GM18499 (cell line): ENCODE data around the gene KCNJ6.
"Not testable (repeated sequence)": the region's sequence is repeated elsewhere in the genome, so short reads cannot be mapped to it uniquely, and the experiment has no call there.

Source experiments
- ATAC-seq: cut with Tn5 transposase; IDR thresholded peaks from one replicate; pipeline ENCODE4 v1.9.1; 2021; ENCODE audit warnings: moderate number of reproducible peaks; ENCODE audit not compliant: insufficient read depth, unreplicated experiment

KCNJ6 gene

DNA sequence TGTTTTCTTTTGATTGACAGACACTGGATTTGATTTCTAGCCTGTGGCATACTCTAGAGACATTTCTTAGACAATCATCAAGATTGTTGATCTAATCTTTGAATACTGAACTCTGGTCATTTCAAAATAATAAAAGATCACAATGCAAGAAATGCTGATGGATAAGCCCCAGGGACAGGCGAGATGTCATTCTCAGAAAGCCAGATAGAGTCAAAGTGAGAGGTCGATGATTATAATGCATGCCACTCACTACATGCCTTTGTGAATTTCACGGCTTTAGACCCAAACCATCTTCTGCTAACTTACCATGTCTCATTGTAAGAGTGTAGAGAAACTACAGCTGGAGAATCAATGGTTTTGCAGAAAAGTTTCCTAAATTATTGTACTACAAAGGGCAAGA, 292.6 kb downstream of the KCNJ6 start:
- no peak for ATAC-seq

GRCh38 chr21:37623183-37623582, 293.1 kb downstream of the KCNJ6 start:
- ATAC-seq = no peak

DNA sequence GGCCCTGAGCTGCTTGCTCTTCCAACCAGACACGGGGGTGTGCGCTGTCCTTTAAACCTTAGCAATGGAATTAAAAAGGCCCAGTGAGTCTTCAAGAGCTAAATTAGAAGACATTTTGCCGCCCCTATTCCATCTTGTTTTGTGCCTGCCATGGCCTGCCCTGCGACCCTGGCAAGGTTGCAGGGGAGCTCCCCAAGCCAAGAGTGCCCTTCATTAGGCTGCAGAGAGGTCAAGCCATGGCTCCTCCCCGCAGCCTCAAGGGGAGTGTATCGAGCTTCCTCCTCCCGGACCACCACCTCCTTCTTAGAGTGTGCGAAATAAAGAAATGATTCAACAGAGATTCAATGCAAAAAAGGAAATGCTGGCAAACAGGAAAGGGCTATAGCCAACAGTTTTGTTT, 293.5 kb downstream of the KCNJ6 start:
- no peak for ATAC-seq

DNA sequence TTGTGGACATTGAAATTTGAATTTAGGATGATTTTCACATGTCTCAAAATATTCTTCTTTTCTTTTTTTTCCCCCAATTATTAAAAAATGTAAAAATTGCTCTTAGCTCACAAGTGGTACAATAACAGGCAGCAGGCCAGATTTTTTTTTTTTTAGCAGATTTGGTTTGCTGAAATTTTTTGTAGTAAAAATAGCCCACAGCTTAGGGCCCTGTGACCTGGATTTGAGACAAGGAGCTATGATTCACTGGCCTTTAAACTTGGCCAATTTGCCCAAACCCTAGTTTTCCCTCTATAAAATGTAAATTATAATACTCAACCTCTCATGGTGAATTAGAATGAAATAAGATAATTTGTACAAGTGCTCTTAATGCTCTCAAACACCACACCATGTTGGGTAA, 295.9 kb downstream of the KCNJ6 start:
- ATAC-seq = no peak

- no peak for ATAC-seq
Measured at GRCh38 chr21:37619464-37619974, 296.7 kb downstream of the KCNJ6 start.

- no peak for ATAC-seq
Measured at GRCh38 chr21:37618081-37618480, 298.2 kb downstream of the KCNJ6 start.

GRCh38 chr21:37615962-37616361, 300.3 kb downstream of the KCNJ6 start:
- no peak for ATAC-seq

DNA sequence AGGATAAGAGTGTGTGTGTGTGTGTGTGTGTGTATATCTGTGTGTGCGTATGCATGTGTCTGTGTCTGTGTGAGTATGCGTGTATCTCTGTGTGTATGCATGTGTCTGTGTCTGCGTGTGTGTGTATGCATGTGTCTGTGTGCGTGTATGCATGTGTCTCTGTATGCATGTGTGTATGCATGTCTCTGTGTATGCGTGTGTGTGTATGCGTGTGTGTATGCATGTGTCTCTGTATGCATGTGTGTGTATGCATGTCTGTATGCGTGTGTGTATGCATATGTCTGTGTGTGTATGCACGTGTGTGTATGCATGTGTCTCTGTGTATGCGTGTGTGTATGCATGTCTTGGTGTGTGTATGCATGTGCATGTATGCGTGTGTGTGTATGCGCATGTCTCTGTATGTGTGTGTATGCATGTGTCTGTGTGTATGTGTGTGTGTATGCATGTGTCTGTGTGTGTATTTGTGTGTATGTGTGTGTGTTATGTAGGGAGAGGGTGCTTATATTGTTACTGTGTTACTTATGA, 301.8 kb downstream of the KCNJ6 start:
- no peak for ATAC-seq

GRCh38 chr21:37607081-37607480, 309.2 kb downstream of the KCNJ6 start:
- ATAC-seq = no peak

GRCh38 chr21:37606549-37606948, 309.7 kb downstream of the KCNJ6 start:
- ATAC-seq = no peak

GRCh38 chr21:37605006-37605405, 311.3 kb downstream of the KCNJ6 start:
- no peak for ATAC-seq

- ATAC-seq = no peak
Measured at GRCh38 chr21:37603129-37603528, 313.1 kb downstream of the KCNJ6 start.

GRCh38 chr21:37601915-37602314, 314.3 kb downstream of the KCNJ6 start:
- no peak for ATAC-seq

DNA sequence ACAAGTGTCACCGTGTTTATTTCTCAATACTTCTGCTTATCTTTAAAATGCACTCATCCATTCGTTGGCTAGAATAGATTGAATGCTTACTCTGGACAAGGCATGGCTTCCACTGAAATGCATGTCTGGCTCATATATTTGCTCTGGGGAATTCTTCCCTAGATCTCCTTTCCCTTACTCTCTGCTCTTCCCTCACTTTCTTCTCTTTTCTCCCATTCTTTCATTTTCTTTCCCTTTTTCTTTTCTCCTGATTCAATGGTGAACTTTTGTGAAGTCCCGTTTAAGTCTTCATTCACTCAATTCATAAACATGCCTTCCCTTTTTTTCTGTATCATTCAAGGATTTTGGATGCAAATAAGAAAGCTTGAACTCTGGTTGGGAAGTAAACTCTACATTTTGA, 315.2 kb downstream of the KCNJ6 start:
- no peak for ATAC-seq

DNA sequence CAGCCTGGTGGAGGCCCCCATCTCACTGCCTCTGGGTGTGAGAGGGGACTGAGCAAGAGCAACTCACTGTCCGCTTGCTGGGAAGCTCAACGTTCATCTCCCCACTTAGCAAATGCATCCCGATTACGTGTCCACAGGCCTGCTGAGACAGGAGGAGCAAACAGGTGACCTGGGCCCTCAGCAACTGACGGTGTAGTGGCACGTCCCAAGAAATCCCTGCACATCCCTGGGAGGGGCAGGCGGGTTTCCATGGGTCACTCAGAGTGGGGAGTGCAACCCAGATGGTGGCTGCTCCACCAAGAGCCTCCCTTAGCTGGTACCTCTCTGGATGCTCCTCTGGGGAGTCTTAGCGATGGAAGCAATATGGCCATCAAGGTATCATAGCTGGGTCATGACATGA, 320.3 kb downstream of the KCNJ6 start:
- no peak for ATAC-seq

- no peak for ATAC-seq
Measured at GRCh38 chr21:37594472-37594951, 321.7 kb downstream of the KCNJ6 start.

GRCh38 chr21:37593740-37594471, 322.4 kb downstream of the KCNJ6 start:
- no peak for ATAC-seq

DNA sequence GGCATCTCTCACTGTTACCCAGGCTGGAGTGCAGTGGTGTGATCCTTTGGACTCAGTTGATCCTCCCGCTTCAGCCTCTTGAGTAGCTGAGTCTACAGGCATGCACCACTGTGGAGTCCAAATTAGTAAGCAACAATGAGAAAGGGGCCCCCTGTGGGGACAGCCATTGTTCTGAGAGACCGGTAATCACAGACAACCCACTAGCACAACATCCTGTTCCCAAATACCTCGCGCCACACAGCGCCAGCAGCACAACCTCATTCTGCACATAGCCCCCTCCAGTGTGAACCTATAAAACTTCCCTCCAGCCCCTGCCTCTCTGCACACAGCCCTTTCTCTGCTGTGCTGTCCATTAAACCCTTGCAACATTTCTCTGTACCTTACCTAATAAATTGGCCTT, 323.2 kb downstream of the KCNJ6 start:
- ATAC-seq = no peak

GRCh38 chr21:37592496-37592895, 323.8 kb downstream of the KCNJ6 start:
- ATAC-seq = no peak

GRCh38 chr21:37591994-37592393, 324.3 kb downstream of the KCNJ6 start:
- ATAC-seq = not testable (repeated sequence)

DNA sequence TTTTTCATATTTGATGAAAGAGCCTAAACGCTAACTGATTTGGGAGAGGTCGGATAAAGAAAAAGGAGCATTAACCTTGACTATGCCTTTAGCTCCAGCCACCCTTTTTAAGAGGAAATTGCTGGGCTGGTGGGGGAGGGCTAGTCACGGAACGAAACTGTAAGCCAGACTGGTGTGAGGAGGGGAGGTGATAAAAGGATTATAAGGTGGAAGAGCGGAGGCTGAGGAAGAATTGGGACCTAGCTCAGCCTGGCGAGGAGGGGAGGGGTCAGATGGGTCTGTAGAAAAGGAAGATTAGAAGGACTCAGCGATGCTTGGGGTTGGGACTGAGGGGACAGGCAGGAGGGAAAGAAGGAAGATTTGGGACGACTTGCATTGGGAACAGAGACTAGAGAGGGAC, 325.4 kb downstream of the KCNJ6 start:
- not testable (repeated sequence) for ATAC-seq

- not testable (repeated sequence) for ATAC-seq
Measured at GRCh38 chr21:37588644-37589043, 327.6 kb downstream of the KCNJ6 start.
